Measurements from ENCODE around the gene RNASE7.
A peak's percentile ranks its signal among the peaks of the same experiment; 100 is the strongest.
"Not testable (repeated sequence)": the region's sequence is repeated elsewhere in the genome, so short reads cannot be mapped to it uniquely, and the experiment has no call there.

RNASE7 gene

DNA sequence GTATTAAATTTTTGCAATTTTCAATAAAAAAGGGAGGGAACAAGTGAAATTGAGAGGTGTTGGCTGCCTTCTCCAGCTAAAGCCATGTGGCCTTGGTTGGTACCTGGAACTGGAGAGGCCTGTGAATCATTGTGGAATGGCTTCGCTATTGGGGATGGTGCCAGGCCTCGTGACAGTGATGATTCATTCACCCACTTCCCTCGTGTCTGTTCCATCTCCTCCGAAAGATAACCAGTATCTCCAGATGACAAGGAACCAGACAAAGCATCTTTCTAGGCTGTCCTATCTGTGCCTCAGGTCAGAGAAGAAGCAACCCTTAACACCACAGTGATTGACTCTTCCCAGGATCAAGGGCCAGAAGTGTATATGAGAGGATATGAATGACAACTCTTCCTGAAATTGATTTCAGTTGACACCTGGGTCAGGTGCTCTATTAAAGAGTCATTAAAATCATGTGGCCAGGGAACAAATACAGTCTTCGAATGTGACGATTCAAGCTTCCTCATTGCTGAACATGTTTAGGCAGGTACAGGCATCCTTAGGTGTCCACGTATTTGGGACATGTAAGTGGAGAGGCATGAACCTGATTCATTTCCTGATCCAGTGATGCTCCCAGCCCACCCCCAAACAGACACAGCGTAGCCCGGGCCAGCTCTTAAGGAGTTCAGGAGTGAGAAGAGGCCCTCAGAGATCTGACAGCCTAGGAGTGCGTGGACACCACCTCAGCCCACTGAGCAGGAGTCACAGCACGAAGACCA lies at the start of gene RNASE7:
TSS of gene RNASE7 (plus strand) at position 687 of the 758 bp plus-strand sequence. CDS start 631 bp downstream, outside the sequence.
- no peak for DNase-seq

- no peak for DNase-seq
These were observed 45.6 kb upstream of the RNASE7 start for GRCh38 chr14:20996521-20996920.

DNA sequence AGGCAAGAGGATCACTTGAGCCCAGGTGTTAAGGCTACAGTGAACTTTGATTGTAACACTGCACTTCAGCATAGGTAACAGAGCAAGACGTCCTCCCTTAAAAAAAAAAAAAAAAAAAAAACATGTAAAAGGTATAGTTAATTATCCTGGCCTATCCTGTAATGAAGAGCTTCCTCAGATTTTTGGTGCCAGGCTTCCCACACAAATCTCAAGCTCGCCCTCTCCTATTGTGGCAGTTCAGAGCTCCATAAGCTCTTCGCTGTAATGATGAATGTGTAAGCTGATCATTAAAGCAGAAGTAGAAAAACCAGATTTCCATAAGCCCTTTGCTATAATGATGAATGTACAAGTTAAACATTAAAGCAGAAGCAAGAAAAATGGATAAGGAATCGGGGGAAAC lies 45.0 kb upstream of the RNASE7 start:
- DNase-seq, result no peak

DNA sequence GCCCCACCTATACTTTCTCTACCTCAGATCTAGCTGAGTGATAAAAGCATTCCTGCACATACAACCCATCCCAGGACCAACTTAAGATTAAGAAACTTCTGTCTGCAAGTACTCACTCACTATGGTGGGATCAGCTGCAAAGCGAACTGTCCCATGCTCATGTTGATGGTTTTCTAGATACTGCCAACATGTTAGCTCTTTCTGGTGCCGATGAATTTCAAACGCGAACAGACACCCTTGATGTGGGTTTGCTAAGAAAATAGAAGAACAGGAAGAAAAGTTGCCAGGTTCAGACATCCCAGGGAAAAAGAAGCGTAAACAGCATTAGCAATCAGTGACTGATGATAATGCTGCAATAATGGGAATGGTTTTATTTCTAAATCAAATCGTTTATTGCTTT lies 44.6 kb upstream of the RNASE7 start:
- no peak for DNase-seq

DNA sequence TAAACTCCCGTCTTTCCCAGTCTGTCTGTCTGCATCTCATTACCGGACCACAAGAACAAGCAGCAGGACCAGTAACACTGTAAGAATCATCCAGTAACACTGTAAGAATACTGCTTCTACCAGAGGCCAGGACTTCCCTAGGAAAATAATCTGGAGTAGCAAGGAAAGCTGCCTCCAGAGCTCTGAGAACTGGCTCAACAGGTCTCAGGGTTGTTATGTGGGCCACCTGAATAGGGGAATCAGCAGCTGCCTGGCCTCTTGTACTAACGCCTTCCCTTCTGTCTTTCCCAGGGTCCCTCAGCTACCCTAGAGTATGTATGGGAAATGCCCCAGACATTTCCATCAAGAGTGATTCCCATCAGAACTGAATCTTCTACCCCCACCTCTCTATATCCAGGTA lies 44.0 kb upstream of the RNASE7 start:
- no peak for DNase-seq

- DNase-seq, result no peak
These were observed 43.3 kb upstream of the RNASE7 start, which contains the start of gene SLC39A2 for GRCh38 chr14:20998674-20999366. TSS of gene SLC39A2 (plus strand) at chr14:20999293. CDS start at chr14:20999447, 154 bp downstream.

DNA sequence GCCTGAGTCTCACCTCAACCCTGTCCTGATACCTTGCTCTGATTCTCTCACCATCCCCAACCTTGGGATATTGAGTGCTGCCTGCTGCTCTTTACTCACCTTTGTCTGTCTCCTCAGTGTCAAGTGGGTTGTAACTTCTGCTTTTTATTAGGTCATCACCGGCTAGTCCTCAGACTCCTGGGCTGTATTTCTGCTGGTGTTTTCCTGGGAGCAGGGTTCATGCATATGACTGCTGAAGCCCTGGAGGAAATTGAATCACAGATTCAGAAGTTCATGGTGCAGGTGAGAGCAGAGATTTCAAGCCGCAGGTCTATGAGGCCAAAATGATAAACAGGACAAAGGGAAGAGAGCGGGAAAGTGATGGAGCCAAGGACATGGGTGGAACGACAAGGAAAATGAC lies 42.6 kb upstream of the RNASE7 start:
- no peak for DNase-seq

DNA sequence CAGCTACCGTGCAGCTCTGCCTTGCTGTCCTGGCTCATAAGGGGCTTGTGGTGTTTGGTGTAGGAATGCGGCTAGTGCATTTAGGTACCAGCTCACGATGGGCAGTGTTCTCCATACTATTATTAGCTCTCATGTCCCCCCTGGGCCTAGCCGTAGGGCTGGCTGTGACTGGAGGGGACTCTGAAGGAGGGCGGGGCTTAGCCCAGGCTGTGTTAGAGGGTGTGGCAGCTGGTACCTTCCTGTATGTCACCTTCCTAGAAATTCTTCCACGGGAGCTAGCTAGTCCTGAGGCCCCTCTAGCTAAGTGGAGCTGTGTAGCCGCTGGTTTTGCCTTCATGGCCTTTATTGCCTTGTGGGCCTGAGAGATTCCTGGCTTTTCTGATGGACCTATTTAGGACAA lies 40.9 kb upstream of the RNASE7 start:
- DNase-seq, result no peak

GRCh38 chr14:21003788-21004346 lies 38.3 kb upstream of the RNASE7 start:
- DNase-seq, result no peak

- DNase-seq, result not testable (repeated sequence)
These were observed 32.4 kb upstream of the RNASE7 start for GRCh38 chr14:21009721-21010120.

- DNase-seq, result no peak
These were observed 31.0 kb upstream of the RNASE7 start for GRCh38 chr14:21011136-21011535.

- DNase-seq, result peak; percentile 41
These were observed 27.4 kb upstream of the RNASE7 start for GRCh38 chr14:21014761-21015190.

DNA sequence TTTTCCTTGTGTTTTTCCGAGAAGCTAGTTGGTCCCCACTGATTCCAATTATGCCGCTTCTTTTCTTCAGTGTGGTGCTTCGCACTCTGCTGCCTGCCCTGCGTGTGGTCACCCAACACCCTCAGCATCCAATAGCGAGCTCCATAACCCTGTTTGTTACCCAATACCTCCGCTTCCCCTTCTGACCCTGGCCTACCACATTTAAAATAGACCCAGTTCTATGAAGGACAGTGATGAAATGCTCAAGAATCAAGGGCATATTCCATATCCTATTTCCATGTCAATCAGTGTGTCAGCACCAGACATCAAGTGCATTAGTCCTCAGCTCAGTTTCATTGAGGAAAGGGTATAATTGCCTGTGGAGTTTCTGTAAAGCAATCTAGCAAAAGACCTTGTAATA lies 26.9 kb upstream of the RNASE7 start:
- no peak for DNase-seq

- DNase-seq, result no peak
These were observed 25.6 kb upstream of the RNASE7 start for GRCh38 chr14:21016413-21017190.

GRCh38 chr14:21017528-21018245 lies 24.5 kb upstream of the RNASE7 start:
- DNase-seq, result no peak

DNA sequence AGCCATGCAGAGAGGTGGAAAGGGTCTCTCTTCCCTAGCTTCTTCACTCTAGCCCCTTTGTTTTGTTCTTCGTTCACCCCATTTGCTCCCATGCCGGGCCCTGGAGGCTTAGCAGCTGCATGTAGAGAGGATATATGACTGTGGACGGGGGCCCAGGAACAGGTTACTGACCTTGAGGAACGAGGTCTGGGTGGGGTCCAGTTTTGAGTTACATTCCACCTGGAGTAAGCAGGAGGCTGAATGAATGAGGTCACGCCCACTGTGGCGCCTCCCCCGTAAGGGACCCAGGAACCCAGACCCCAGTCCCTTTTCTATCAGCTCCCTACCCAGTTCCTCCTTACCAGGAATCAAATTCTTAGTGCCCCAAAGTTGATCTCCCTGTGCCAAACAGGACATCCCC lies 23.9 kb upstream of the RNASE7 start:
- no peak for DNase-seq

- DNase-seq, result no peak
These were observed 23.4 kb upstream of the RNASE7 start for GRCh38 chr14:21018781-21019180.

GRCh38 chr14:21019366-21019765 lies 22.8 kb upstream of the RNASE7 start:
- no peak for DNase-seq

- no peak for DNase-seq
These were observed 21.1 kb upstream of the RNASE7 start for GRCh38 chr14:21020977-21021545.

GRCh38 chr14:21022686-21023085 lies 19.5 kb upstream of the RNASE7 start:
- DNase-seq, result no peak

- no peak for DNase-seq
These were observed 19.0 kb upstream of the RNASE7 start for GRCh38 chr14:21023174-21023573.

Data from KG1 (cell line).